HG03439 (cell line): ENCODE measurements around the gene MACF1.
"Not testable (repeated sequence)": the region's sequence is repeated elsewhere in the genome, so short reads cannot be mapped to it uniquely, and the experiment has no call there.

Experiments
- ATAC-seq: cut with Tn5 transposase; IDR thresholded peaks from one replicate; pipeline ENCODE4 v1.9.1; 2021; ENCODE audit warnings: mild to moderate bottlenecking, moderate library complexity; ENCODE audit not compliant: unreplicated experiment

Gene MACF1

DNA sequence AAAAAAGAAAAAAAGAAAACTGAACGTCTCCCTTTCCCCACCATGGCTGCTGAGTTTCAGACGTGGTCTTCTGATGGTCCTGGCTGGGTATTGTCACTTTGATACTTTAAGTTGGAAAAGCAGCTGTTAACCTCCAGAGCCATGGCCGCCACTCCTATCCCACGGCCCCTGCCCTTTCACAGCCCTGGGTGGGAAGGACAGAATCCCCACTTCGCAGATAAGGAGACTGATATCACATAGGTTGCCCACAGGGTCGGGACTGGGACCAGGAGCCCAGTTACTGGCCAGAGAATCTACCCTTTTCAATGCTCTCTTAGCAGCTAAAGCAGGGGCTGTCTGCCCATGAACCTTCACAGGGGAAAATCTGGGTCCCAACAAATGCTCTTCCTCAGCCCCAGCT lies 303.8 kb downstream of the MACF1 start:
- ATAC-seq = no peak

DNA sequence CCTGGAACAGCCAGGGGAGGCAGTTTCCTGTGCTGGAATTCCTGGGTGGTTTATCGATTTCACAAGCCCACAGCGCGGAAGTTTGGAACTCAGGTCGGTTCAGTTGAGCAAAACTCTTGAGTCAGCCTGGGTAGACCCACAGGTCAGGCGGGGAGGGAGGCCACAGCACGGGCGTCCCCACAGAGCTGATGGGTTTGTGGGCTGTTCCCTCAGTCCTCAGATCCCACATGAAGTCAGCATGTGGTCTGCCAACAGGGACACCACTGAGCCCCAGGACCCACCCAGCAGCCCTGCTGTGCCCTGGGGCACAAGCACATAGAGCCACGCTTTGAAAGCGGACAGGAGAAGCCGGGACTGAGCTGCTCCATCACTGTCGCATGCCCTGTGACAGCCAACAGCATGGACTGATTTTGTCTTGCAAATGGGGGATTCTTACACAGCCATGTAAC lies 304.4 kb downstream of the MACF1 start:
- ATAC-seq = peak; percentile 13

DNA sequence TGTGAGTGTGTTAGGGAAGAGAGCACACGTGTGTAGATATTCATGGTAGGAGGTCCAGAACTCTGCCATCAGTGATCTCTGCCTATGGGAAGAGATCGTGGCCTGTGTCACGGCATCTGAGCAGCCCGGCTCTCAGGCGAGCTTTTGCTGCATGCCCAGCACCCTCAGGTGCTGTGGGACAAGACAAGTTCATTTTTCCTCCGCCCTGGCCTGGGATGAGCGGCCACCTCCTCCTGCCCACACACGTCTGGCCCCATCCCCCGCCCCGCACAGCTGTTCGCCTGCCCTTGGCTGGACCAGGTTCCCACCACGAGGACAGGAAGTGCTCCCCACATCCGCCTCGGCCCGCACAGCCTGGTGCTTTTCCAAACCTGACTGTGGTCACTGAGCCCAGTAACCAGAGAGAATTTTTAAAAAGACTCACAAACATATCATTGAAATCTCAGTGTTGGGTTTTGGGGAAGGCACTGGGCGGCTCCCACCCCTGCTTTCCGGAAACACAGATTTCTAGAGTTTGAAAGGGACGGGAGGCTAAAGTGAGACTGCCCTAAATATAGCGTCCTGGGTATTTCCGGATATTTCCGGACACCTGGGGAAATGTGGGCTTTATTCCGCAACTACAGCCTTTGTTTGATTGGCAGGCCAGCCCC lies 305.0 kb downstream of the MACF1 start:
- ATAC-seq = peak; percentile 70

DNA sequence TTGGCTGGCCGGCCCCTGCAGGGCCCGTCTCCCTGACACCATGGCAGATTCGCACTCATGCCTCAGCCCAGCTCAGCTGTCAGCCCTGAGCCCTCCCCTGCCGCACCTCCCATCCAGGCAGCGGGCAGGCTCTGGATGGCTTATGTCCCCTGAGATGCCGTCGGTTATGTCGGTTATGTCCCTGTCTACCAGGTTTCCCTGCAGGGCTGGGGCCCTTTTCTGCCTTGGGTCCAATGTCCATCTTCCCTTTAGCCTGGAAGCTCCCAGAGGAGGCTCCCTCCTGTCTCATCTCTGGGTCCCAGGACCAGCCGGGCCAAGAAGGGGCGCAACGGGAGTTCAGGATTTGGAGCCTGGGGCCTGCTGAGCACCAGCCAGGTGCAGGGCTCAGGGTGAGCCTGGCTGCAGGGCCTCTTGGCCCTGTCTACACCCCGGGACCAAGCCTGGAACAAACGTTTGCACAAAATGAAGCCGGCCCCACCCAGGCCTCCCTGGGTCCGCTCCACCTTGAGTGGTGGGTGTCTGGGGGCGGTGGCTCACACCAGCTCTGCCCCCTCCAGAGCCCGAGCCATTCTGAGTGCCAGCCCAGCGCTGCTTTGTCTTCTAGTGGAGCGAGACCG lies 306.2 kb downstream of the MACF1 start:
- ATAC-seq = not testable (repeated sequence)

DNA sequence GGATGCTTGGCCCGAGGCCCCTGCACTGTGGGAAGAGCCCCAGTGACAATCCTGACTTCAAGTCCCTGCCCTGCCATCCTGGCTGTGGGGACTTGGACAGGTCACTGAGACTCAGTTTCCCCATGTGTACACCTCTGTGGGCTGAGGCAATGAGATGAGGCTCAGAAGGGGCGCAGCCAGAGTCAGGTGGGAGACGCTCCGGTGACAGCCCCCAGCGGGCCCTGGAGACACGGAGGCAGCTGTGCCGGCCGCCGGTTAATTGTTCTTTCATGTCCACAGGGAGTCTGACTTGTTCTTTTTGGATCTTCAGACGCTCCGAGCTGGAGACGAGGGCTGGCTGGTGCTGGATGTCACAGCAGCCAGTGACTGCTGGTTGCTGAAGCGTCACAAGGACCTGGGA lies 307.0 kb downstream of the MACF1 start:
- not testable (repeated sequence) for ATAC-seq

DNA sequence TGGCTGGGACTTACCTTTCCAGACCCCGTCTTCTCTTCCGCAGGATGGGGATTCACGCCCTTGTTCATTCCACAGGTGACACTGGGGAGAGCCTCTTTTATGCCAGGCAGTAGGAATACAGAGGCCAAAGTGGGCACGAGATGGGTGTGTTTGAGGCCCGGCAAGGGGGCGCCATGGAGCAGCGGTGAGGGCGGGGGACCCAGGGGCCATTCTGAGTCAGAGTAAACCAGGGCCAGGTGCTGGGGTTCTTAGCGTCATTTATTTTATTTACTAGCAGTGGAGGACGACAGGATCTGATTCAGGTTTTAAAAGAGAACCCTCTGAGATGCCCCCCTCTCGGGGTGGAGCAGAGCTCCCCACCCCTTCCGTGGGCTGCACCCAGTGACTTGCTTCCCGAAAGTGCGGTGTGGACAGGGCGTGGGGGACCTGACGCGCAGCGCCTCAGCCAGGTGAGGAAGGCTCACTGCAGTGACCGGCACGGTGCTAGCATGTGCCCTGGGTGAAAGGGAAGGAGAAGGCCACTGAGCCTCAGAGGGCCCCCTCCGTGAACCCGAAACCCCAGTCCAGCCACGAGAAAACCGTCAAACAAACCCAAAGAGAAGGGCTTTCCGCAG lies 307.8 kb downstream of the MACF1 start:
- not testable (repeated sequence) for ATAC-seq

DNA sequence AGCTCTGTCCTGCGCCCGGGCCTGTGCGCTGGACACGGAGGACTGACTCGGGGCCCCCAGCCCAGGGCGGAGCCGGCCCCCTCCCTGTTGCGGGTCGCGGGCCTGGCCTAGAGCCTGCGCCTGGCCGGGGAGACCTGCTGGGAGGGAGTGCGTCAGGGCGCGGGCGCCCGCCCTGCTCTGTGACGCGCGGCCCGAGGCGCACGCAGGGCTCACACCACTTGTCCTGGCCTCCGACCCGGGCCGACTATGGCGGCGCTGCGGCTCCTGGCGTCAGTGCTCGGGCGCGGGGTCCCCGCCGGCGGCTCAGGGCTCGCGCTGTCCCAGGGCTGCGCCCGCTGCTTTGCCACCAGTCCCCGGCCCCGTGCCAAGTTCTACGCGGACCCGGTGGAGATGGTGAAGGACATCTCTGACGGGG lies 310.2 kb downstream of the MACF1 start:
- not testable (repeated sequence) for ATAC-seq

DNA sequence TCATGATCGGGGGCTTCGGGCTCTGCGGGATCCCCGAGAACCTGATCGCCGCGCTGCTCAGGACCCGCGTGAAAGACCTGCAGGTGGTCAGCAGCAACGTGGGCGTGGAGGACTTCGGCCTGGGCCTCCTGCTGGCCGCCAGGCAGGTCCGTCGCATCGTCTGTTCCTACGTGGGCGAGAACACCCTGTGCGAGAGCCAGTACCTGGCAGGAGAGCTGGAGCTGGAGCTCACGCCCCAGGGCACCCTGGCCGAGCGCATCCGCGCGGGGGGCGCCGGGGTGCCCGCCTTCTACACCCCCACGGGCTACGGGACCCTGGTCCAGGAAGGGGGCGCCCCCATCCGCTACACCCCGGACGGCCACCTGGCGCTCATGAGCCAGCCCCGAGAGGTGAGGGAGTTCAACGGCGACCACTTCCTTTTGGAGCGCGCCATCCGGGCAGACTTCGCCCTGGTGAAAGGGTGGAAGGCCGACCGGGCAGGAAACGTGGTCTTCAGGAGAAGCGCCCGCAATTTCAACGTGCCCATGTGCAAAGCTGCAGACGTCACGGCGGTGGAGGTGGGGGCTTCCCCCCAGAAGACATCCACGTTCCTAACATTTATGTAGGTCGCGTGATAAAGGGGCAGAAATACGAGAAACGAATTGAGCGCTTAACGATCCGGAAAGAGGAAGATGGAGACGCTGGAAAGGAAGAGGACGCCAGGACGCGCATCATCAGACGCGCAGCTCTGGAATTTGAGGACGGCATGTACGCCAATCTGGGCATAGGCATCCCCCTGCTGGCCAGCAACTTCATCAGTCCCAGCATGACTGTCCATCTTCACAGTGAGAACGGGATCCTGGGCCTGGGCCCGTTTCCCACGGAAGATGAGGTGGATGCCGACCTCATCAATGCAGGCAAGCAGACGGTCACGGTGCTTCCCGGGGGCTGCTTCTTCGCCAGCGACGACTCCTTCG lies 310.9 kb downstream of the MACF1 start:
- not testable (repeated sequence) for ATAC-seq

DNA sequence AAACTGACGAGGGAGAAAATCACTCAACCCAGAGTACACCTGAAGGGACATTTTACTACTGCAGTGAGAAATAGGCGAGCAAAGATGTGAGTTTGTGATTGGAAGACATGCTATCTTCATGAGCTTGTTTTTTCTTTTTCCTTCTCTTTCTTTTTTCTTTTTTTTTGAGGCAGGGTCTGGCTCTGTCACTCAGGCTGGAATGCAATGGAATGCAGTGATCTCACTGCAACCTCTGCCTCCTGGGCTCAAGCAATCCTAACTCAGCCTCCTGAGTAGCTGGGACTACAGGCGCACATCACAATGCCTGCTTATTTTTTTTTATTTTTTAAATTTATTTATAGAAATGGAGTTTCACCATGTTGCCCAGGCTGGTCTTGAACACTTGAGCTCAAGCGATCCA lies 312.3 kb downstream of the MACF1 start:
- ATAC-seq = not testable (repeated sequence)

DNA sequence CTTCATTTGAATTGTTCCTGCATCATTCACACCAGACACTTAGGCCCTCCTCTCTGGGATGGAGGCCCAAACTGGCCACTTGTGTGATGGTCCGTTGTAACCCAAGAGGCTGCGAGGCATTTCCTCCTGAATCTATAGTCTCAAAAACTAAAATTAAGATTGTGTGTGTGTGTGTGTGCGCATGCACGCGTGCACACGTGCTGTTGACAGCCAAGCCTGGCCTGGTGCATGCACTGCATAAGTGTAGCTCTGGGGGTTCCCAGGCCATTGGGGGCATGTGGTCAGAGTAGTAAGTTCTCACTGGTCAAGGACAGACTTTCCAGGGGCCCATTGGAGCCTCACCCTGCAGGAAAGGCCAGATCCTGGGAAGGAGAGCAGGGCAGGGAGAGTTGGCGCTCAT lies 313.4 kb downstream of the MACF1 start:
- ATAC-seq = not testable (repeated sequence)

DNA sequence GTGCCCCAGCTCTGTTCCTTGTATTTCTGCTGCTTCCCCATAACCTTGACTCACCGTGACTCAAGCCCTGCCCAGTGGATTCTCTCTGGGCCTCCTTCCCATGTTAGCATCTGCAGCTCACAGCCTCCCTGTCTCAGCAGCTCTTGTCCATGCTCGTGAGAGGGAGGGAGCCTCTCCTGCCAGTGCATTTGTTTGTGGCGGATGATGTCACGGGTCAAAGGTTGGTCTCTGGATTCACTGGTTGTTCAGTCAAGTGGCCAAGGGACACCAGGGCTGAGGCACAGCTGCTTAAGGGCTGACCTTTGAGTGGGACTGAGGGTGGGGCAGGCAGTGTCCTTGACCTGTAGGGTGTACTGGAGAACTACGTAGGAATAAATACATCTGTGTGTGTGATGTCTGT lies 314.9 kb downstream of the MACF1 start:
- not testable (repeated sequence) for ATAC-seq

DNA sequence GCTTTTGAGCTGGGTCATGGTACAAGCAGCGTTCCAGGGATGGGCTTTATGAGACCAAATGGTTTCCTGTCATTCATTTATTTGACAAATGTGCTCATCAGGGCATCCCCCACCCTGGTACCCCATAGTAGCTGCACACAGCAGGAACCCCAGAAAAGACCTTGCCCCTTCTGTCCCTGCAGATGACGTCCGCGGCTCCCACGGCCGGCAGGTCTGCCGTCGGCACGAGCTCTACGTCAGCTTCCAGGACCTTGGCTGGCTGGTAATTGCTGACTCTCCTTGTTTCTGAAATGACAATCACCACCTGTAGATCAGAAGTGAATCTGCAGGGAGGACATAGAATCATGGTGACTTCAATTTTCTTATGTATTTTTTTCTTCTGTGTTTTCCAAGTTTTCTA lies 317.7 kb downstream of the MACF1 start:
- ATAC-seq = not testable (repeated sequence)

DNA sequence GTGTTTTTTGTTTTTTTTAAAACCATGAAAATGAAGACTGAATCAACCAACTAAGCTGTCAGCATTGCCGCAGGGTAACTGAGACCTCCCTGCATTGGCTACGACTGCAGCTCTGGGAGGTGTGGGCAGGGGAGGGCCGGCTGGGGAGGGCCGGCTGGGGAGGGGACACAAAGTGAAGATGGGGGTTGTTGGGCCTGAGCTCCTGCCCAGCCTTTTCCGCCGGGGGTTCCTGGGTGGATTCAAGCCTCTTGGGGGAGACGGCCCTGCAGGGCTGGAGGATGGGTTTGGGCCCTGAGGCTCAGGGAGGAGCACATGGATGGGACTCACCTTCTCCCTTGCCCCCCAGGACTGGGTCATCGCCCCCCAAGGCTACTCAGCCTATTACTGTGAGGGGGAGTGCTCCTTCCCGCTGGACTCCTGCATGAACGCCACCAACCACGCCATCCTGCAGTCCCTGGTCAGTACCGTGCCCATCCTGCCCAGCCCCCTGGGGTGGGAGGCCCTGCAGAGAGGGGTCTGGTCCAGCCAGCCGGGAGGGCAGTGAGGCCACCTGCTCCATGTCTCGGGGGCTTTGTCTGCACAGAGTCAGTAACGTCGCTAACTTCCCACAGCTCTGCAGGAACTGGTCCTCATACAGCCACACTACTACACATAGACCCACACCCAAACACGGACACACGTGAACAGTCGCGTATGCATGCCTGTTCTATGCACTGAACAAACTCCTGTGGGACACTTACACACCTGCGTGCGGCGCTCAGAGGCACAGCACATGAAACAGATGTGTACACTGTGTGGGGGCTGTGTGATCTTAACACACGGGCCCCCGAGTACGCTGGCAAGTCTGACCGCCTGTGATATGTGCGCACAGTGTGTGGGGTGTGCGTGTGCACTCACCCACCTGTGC lies 318.4 kb downstream of the MACF1 start:
- no peak for ATAC-seq

DNA sequence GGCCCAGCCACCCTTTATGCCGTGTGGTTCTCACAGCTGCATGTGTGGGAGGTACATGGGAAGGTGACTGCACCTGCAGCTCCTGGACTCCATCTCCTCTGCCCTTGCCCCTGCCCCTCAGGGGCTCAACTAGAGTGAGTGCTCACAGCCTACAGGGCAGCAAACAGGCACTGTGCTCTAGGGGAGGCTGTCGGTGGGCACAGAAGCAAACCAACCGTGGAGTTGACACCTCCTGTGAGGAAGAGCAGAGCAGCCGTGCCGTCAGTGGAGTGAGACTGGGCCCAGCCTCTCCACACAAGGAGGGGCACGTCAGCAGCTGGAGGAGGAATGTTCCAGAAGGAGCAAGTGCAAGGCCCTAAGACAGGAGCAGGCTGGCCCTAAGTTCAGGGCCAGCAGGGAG lies 319.7 kb downstream of the MACF1 start:
- no peak for ATAC-seq

DNA sequence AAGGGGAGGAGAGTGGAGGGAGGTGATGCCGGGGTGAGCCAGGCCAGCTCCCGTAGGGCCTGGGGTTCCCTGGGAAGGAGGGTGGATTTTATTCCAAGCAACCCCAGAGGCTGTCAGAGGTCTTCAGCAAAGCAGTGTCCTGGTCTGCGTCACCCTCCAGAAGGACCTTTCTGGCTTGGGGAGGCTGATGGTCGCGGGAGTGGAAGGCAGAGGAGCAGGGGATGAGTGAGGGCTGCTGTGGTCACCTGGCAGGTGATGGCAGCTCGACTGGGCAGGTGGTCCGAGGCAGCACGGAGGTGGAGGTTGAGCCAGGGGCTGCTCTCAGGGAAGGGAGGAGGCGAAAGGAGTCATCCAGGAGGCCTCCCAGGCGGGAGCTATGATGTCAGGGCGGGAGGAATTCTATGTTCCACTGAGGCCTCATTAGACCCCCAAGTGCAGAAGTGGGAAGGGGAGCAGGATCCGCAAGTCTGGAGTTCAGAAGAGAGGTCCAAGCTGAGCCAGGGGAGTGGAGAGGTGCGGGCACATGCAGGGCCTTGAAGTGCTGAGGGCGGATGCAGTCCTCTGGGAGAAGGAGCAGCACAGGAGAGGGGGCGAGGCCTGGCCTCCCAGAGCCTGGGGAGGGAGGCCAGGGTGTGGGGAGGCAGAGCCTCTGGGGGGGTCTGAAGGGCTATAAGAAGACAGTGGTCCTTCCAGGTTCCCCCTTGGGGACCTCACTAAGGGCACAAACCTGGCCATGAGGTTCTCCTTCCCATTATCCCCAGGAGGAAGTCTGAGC lies 320.3 kb downstream of the MACF1 start:
- no peak for ATAC-seq

DNA sequence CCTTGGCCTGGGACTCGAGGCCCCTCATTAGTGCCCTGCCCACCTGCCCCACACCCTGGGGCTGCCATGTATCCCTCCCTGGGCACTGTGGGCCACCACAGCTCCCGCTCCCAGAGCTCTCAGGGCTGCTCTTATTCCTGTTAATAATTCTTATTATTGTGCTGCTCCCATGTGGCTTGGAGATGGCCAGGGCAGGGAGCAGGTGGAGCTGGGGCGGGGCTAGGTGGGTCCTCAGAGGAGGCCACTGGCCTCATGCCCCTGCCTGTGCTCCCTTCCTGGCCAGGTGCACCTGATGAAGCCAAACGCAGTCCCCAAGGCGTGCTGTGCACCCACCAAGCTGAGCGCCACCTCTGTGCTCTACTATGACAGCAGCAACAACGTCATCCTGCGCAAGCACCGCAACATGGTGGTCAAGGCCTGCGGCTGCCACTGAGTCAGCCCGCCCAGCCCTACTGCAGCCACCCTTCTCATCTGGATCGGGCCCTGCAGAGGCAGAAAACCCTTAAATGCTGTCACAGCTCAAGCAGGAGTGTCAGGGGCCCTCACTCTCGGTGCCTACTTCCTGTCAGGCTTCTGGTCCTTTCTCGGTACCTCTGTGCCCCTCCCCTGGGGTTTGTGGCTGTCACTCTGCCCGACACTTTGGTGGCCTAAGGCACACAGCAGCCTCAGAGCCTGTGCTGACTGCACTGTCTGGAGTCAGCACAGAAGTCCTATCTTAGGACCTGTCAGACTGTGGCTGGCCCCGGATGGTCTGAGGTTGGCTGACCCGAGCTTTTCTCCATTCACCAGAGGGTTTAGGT lies 321.1 kb downstream of the MACF1 start:
- peak; percentile 87 for ATAC-seq

DNA sequence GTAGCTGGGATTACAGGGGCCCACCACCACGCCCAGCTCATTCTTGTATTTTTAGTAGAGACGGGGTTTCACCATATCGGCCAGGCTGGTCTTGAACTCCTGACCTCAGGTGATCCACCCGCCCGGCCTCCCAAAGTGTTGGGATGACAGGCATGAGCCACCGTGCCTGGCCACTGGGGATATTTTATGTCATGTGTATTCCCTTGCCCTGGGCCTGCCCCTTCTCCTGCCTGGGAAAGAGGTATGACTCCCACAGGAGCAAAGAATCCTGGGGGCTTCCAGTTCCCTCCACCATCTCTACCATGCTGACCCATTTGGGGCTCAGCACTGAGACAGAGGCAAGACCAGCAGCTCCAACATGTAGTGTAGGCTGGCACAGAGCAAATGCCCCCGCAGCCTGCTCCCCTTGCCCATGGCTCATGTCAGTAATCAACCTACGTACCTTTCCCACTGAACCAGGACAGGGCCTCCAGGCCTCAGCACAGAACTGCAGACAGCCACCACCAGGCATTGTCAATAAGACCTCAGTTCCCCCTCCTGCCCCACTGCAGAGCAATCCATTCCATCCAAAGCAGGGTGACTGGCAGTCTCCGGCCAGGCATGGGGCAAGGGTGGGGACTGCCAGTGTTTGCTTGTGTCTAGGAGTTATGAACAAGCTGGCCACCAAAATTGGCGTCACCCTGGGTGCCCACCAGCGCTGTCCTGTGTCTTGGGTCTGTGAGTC lies 322.1 kb downstream of the MACF1 start:
- no peak for ATAC-seq

DNA sequence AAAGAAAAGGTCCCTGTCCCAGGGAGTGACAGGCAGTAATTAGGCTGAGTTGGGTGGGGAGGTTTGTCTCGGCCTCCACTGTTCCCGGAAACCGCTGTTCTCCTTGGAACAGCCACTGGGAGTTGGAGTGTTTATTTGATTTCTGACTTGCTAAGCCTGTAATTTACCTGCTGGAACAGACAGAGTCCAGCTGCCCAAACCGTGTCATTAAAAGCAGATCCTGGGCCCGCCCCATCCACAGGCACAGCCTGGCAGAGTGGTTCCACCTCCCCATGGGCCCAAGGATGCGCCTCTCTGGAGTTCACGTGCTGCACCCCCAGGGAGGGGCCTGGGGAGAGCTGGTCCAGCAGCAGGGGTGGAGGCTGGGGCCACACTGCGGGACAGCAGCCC lies 322.7 kb downstream of the MACF1 start:
- not testable (repeated sequence) for ATAC-seq
